Activated CD8-positive, alpha-beta T cell treated with anti-CD3 and anti-CD28 coated beads for 36 hours (primary cell): ENCODE data around the gene C16orf90. TPM values are rescaled to one million over a fixed set of nuclear protein-coding genes. Genes with fewer than 3 reads are reported as not detected.

Source experiments
- ATAC-seq: fragments of 200-7000 bp; cut with Tn5 transposase; one replicate; pipeline ENCODE4 v1.10.0; 2021; ENCODE audit warnings: mild to moderate bottlenecking, moderate library complexity
- CTCF ChIA-PET: fragments of 350-600 bp; sonication (Branson Sonifier 250); formaldehyde crosslinking; loops from one replicate; lab custom pipeline; 2021; ENCODE audit warnings: antibody characterized with exemption; lab: Charles Lee
- POLR2A ChIA-PET: fragments of 350-600 bp; sonication (Branson Sonifier 250); formaldehyde crosslinking; loops from one replicate; lab custom pipeline; 2021; ENCODE audit warnings: antibody characterized with exemption; lab: Charles Lee
- DNase-seq: peaks from one replicate; pipeline ENCODE4 v3.0.0-alpha.2; 2020
- H3K27ac Mint-ChIP-seq: one replicate; pipeline ENCODE4 v1.8.0; 2021; ENCODE audit warnings: mild to moderate bottlenecking, mixed read lengths
- H3K27me3 Mint-ChIP-seq: one replicate; pipeline ENCODE4 v1.8.0; 2021; ENCODE audit warnings: mixed read lengths
- H3K36me3 Mint-ChIP-seq: one replicate; pipeline ENCODE4 v1.8.0; 2021; ENCODE audit warnings: low read depth, mixed read lengths
- H3K4me1 Mint-ChIP-seq: one replicate; pipeline ENCODE4 v1.8.0; 2021; ENCODE audit warnings: low read depth, mixed read lengths
- H3K4me3 Mint-ChIP-seq: one replicate; pipeline ENCODE4 v1.8.0; 2021; ENCODE audit warnings: mild to moderate bottlenecking, moderate library complexity, mixed read lengths
- H3K9me3 Mint-ChIP-seq: one replicate; pipeline ENCODE4 v1.8.0; 2021; ENCODE audit warnings: mixed read lengths
- intact Hi-C: fragments of 100-400 bp; cut with micrococcal nuclease; formaldehyde crosslinking; loops from one replicate; pipeline ENCODE4 v1.10.0; 2022
- total RNA-seq, 2 experiments: library from RNA; stranded (reverse); gene quantifications; one replicate each; pipeline ENCODE4 v1.2.3, GENCODE V29; 2021
- TF ChIP-seq, protein P1 (sequence below): fragments of 200-600 bp; IDR thresholded peaks from one replicate; pipeline ENCODE4 v1.8.0; 2022; ENCODE audit warnings: antibody characterized with exemption, mild to moderate bottlenecking

Gene C16orf90
- total RNA-seq, 2 experiments from 2014 or later = not detected

DNA sequence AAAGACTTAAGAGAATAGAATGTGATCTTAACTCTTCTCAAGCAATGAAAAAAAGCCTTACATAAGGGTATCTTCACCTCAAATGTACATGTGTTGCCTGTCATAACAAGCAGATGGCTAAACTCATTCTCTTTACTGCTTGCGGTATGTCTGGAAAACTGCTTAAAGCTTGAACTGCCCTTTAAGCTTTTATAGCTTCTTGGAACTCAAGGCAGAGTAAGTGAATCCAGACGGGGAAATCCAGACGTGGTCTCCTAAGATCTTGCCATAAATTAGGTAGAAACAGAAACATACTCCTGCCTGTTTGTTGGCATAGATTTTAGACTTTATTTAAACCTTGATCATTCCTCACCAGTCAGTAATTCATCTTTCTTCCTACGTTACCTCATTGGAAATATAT, 25.1 kb upstream of the C16orf90 start:
- ATAC-seq = no peak
- Mint-ChIP-seq H3K4me3 (no peak overlapping the region), H3K27me3 (no peaks in the 10 kb centered on the region), H3K27ac (no peak overlapping the region), H3K9me3 (no peaks in the 10 kb centered on the region), H3K36me3 (peaks cover 9% of the 10 kb centered on the region), H3K4me1 (no peaks in the 10 kb centered on the region)
- CTCF ChIA-PET = no interaction called here
- POLR2A ChIA-PET = interaction anchor here (1.3 kb wide), 1 partner anchor 11 kb away, joined by 3 read pairs; no protein-coding TSS in a partner anchor
- no peak for DNase-seq
- intact Hi-C loops = loop anchor here (10.0 kb wide), 1 partner anchor 124 kb away; no protein-coding TSS in a partner anchor
- TF ChIP-seq, protein P1, sequence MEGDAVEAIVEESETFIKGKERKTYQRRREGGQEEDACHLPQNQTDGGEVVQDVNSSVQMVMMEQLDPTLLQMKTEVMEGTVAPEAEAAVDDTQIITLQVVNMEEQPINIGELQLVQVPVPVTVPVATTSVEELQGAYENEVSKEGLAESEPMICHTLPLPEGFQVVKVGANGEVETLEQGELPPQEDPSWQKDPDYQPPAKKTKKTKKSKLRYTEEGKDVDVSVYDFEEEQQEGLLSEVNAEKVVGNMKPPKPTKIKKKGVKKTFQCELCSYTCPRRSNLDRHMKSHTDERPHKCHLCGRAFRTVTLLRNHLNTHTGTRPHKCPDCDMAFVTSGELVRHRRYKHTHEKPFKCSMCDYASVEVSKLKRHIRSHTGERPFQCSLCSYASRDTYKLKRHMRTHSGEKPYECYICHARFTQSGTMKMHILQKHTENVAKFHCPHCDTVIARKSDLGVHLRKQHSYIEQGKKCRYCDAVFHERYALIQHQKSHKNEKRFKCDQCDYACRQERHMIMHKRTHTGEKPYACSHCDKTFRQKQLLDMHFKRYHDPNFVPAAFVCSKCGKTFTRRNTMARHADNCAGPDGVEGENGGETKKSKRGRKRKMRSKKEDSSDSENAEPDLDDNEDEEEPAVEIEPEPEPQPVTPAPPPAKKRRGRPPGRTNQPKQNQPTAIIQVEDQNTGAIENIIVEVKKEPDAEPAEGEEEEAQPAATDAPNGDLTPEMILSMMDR = no peak

DNA sequence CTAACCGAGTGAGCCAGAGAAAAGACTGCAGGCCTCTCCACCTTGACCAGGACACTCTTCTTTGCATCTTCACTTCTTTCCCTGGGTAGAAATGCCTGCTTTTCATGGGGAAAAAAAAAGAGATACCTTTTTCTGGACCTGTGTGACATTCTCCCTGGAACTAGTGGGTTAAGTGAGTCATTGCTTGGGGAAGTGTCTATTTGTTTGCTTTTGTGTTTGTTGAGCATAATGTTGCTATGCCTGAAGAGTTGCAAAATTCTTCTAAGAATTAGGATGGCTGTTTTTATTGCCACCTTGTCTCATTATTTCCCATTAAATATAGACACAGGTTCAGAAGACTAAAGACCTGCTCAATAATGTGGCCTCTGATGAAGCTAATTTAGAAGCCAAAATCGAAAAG, 24.3 kb upstream of the C16orf90 start:
- Mint-ChIP-seq H3K27me3 (no peaks in the 10 kb centered on the region), H3K27ac (no peak overlapping the region), H3K36me3 (peaks cover 9% of the 10 kb centered on the region), H3K4me1 (no peaks in the 10 kb centered on the region), H3K9me3 (no peaks in the 10 kb centered on the region), H3K4me3 (no peak overlapping the region)
- ATAC-seq (no peak), DNase-seq (no peak)
- intact Hi-C loops = no loop called here
- ChIA-PET POLR2A (interaction anchor here (1.3 kb wide), 1 partner anchor 10 kb away, joined by 3 read pairs; no protein-coding TSS in a partner anchor), CTCF (interaction anchor here (1.8 kb wide), 1 partner anchor 7 kb away, joined by 5 read pairs; no protein-coding TSS in a partner anchor)
- TF ChIP-seq, protein P1 = no peak

DNA sequence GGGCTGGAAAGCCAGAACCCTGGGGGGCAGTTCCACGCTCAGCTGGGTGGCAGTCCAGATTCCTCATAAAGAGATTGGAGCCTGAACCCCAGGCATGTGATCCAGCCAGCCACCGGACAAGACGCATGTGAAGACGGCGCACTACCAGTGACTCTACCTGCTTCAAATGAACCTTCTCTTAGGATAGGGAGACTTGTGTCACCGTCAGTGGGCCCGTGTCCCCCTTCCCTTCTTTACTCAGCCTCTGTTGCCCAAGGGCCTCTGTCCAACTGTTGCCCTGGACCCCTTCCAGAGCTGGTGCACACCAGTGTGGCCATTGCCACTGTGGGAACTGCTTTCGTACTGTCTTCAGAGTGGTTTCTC, 23.7 kb upstream of the C16orf90 start:
- ChIA-PET CTCF (interaction anchor here (1.5 to 1.8 kb wide), 2 partner anchors 8 to 9 kb away, joined by 3 to 5 read pairs; no protein-coding TSS in a partner anchor), POLR2A (interaction anchor here (1.3 kb wide), 1 partner anchor 9 kb away, joined by 3 read pairs; no protein-coding TSS in a partner anchor)
- DNase-seq (no peak), ATAC-seq (no peak)
- peaks cover 9% of the 10 kb centered on the region for H3K36me3 Mint-ChIP-seq
- H3K4me1 Mint-ChIP-seq = no peaks in the 10 kb centered on the region
- TF ChIP-seq, protein P1 = no peak
- H3K9me3 Mint-ChIP-seq = no peaks in the 10 kb centered on the region
- H3K4me3 Mint-ChIP-seq = no peak overlapping the region
- no peaks in the 10 kb centered on the region for H3K27me3 Mint-ChIP-seq
- intact Hi-C loops = no loop called here
- no peak overlapping the region for H3K27ac Mint-ChIP-seq

DNA sequence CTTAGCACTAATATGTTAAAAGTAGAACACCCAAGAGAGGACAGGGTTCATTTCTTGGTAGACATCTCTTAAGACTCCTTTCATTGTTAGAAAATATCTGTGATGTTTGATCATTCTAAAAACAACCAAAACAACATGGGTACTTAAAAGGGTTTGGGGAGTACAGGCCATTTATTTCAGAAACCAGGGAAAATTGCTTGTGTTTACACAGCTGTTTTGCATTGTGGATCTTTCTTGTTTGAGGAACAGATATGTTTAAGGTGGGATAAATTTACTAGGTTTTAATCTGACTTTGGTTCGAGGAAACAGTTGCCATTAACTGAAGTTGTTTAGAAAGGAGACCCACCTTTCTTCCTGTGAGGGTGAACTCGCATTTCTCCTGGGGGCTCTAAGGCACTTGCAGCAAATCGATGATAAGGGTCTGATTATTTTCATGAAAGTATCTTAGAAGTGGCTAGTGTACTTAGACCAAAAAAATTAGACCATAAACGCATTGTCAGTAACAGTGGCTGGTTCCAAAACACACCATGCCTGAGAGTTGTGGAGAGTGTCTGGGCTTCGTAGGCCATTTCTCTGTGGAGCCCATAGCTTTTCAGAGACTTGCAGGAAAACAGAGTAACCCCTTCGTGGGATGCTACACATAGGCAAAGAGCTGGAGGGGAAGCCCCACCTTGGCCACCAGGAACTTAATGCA, 23.1 kb upstream of the C16orf90 start:
- Mint-ChIP-seq H3K4me3 (no peak overlapping the region), H3K27ac (no peak overlapping the region), H3K9me3 (no peaks in the 10 kb centered on the region), H3K36me3 (peaks cover 11% of the 10 kb centered on the region), H3K27me3 (no peaks in the 10 kb centered on the region), H3K4me1 (peaks cover 4% of the 10 kb centered on the region)
- TF ChIP-seq, protein P1 = no peak
- ATAC-seq (no peak), DNase-seq (no peak)
- intact Hi-C loops = no loop called here
- ChIA-PET POLR2A (no interaction called here), CTCF (interaction anchor here (1.5 to 1.8 kb wide), 2 partner anchors 9 kb away, joined by 3 to 5 read pairs; no protein-coding TSS in a partner anchor)

DNA sequence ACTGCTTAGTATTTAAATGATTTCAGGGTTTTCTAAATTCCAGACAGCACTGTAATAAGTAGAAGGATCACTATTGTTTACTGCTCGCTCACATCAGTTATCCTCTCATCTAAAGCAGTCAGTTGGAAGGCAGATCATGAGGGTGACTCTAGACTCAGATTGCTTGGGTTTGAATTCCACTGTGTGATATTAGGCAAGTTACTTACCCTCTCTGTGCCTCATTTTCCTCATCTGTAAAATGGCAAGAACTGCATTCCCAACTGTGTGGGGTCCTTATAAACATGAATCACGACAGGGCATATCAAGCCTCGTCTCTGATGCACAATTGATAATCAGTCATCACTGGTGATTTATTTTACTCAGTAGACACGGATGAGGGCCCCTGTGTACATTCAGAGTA, 20.6 kb upstream of the C16orf90 start:
- TF ChIP-seq, protein P1 = no peak
- no peaks in the 10 kb centered on the region for H3K9me3 Mint-ChIP-seq
- CTCF ChIA-PET = interaction anchor here (1.2 kb wide), 1 partner anchor 8 kb away, joined by 3 read pairs; no protein-coding TSS in a partner anchor
- intact Hi-C loops = no loop called here
- POLR2A ChIA-PET = no interaction called here
- ATAC-seq (no peak), DNase-seq (no peak)
- H3K36me3 Mint-ChIP-seq = peaks cover 20% of the 10 kb centered on the region
- H3K4me3 Mint-ChIP-seq = no peak overlapping the region
- peaks cover 17% of the 10 kb centered on the region for H3K4me1 Mint-ChIP-seq
- no peak overlapping the region for H3K27ac Mint-ChIP-seq
- no peaks in the 10 kb centered on the region for H3K27me3 Mint-ChIP-seq
